H1 (cell line): ENCODE results near the gene TMEM178B. TPM values are rescaled to one million over a fixed set of nuclear protein-coding genes. Genes with fewer than 3 reads are reported as not detected.

Experiments
- CTCF ChIA-PET: fragments of 300-600 bp; sonication (Branson Sonifier 250); formaldehyde crosslinking; loops from one replicate; lab custom pipeline; 2021; ENCODE audit not compliant: partially characterized antibody; lab: Charles Lee
- POLR2A ChIA-PET: fragments of 300-600 bp; sonication (Branson Sonifier 250); formaldehyde crosslinking; loops from one replicate; lab custom pipeline; 2021; ENCODE audit warnings: inconsistent platforms; ENCODE audit not compliant: partially characterized antibody; lab: Charles Lee
- DNase-seq, 2 experiments: peaks; one replicate each; pipeline versions ENCODE4 v3.0.0 to v3.0.0-alpha.2; 2010 to 2022; ENCODE audit warnings: low spot score in 2 of 2, low read depth in 1 of 2, mixed read lengths in 1 of 2
- FAIRE-seq: peaks from 2 replicates; lab custom pipeline; 2011; peaks lifted over from hg19 to GRCh38; lab: Jason Lieb, UNC
- H2AFZ ChIP-seq: 2 replicates; pipeline ENCODE4 v1.8.1; 2012; ENCODE audit warnings: low read length, inconsistent platforms
- H2AK5ac ChIP-seq: 2 replicates; pipeline ENCODE4 v1.6.1; 2013; ENCODE audit warnings: low read depth, low read length
- H2BK120ac ChIP-seq: replicated peaks from 2 replicates; pipeline ENCODE3; 2013; ENCODE audit warnings: low read depth, low read length, inconsistent platforms
- H2BK12ac ChIP-seq: 2 replicates; pipeline ENCODE4 v1.6.1; 2013; ENCODE audit warnings: low read depth, low read length
- H2BK15ac ChIP-seq: 2 replicates; pipeline ENCODE4 v1.6.1; 2013; ENCODE audit warnings: low read length
- H2BK20ac ChIP-seq: 2 replicates; pipeline ENCODE4 v1.6.1; 2013; ENCODE audit warnings: low read length
- H2BK5ac ChIP-seq: 2 replicates; pipeline ENCODE4 v1.6.1; 2013; ENCODE audit warnings: low read depth, low read length
- H3K14ac ChIP-seq: 2 replicates; pipeline ENCODE4 v1.6.1; 2013; ENCODE audit warnings: inconsistent platforms; ENCODE audit not compliant: insufficient read length
- H3K18ac ChIP-seq: 2 replicates; pipeline ENCODE4 v1.6.1; 2013; ENCODE audit warnings: low read length; ENCODE audit errors: extremely low read depth
- H3K23ac ChIP-seq: 2 replicates; pipeline ENCODE4 v1.6.1; 2013; ENCODE audit warnings: inconsistent platforms; ENCODE audit not compliant: insufficient read length
- H3K23me2 ChIP-seq: 2 replicates; pipeline ENCODE4 v1.6.1; 2013; ENCODE audit warnings: low read depth, low read length
- H3K27ac ChIP-seq: 2 replicates; pipeline ENCODE4 v1.6.1; 2011; ENCODE audit warnings: low read depth, low read length, inconsistent platforms
- H3K27me3 ChIP-seq, 4 experiments: replicated peaks in 1 of 4; 1 replicate in 1 of 4; 2 replicates in 3 of 4; pipeline versions ENCODE4 v1.6.1 to v1.8.1; 2011 to 2013; ENCODE audit warnings: low read length in 3 of 4, mild to moderate bottlenecking in 3 of 4, inconsistent platforms in 2 of 4, mixed read lengths in 2 of 4, moderate library complexity in 1 of 4; ENCODE audit not compliant: control insufficient read depth in 3 of 4, insufficient read depth in 3 of 4; ENCODE audit errors: extremely low read depth in 1 of 4
- H3K36me3 ChIP-seq, 4 experiments: 2 replicates each; pipeline versions ENCODE4 v1.6.1 to v1.8.1; 2011 to 2013; ENCODE audit warnings: mild to moderate bottlenecking in 4 of 4, low read length in 3 of 4, moderate library complexity in 2 of 4, control low read depth in 1 of 4, inconsistent platforms in 1 of 4; ENCODE audit not compliant: insufficient read depth in 4 of 4, control insufficient read depth in 2 of 4
- H3K4ac ChIP-seq: replicated peaks from 2 replicates; pipeline ENCODE3; 2013; ENCODE audit warnings: low read length, low read depth, mixed read lengths, inconsistent platforms; ENCODE audit not compliant: insufficient read length
- H3K4me1 ChIP-seq, 4 experiments: replicated peaks in 1 of 4; 1 replicate in 1 of 4; 2 replicates in 3 of 4; pipeline versions ENCODE4 v1.6.1 to v1.8.1; 2011 to 2013; ENCODE audit warnings: low read length in 3 of 4, inconsistent platforms in 2 of 4, mixed read lengths in 1 of 4; ENCODE audit not compliant: insufficient read depth in 4 of 4, control insufficient read depth in 3 of 4
- H3K4me2 ChIP-seq, 2 experiments: 2 replicates each; pipeline versions ENCODE4 v1.6.1 to v1.8.1; 2011 to 2013; ENCODE audit warnings: low read depth in 2 of 2, low read length in 2 of 2, control low read depth in 1 of 2, inconsistent platforms in 1 of 2, mild to moderate bottlenecking in 1 of 2; ENCODE audit not compliant: insufficient read depth in 1 of 2
- H3K4me3 ChIP-seq, 4 experiments: fragments of 200-600, 300-600 bp in 1 of 4; sonication (generic), shearing (Covaris generic), sonication (Bioruptor Twin) in 1 of 4; 2 replicates each; pipeline versions ENCODE4 v1.5.1 to v1.8.1; 2011 to 2016; ENCODE audit warnings: low read length in 4 of 4, low read depth in 3 of 4, control low read depth in 2 of 4, inconsistent platforms in 2 of 4, mild to moderate bottlenecking in 2 of 4, mixed read lengths in 1 of 4, moderate library complexity in 1 of 4; ENCODE audit not compliant: insufficient read depth in 2 of 4; ENCODE audit errors: extremely low read depth in 1 of 4
- H3K56ac ChIP-seq: replicated peaks from 2 replicates; pipeline ENCODE3; 2013; ENCODE audit warnings: low read depth, mild to moderate bottlenecking, mixed read lengths, low read length, inconsistent platforms; ENCODE audit not compliant: insufficient read length
- H3K79me1 ChIP-seq: 2 replicates; pipeline ENCODE4 v1.6.1; 2013; ENCODE audit warnings: low read depth, low read length, control low read depth
- H3K79me2 ChIP-seq, 2 experiments: 2 replicates each; pipeline versions ENCODE4 v1.6.1 to v1.8.1; 2012 to 2013; ENCODE audit warnings: low read length in 2 of 2, mild to moderate bottlenecking in 2 of 2, inconsistent platforms in 1 of 2; ENCODE audit not compliant: insufficient read depth in 2 of 2, control insufficient read depth in 1 of 2
- H3K9ac ChIP-seq, 4 experiments: replicated peaks in 1 of 4; 1 replicate in 1 of 4; 2 replicates in 3 of 4; pipeline versions ENCODE4 v1.6.1 to v1.8.1; 2011 to 2013; ENCODE audit warnings: low read depth in 3 of 4, low read length in 3 of 4, control low read depth in 2 of 4, mild to moderate bottlenecking in 2 of 4, moderate library complexity in 2 of 4, inconsistent platforms in 1 of 4; ENCODE audit errors: extremely low read depth in 1 of 4
- H3K9me3 ChIP-seq, 2 experiments: 2 replicates each; pipeline versions ENCODE4 v1.6.1 to v1.8.1; 2012 to 2013; ENCODE audit warnings: mild to moderate bottlenecking in 2 of 2, moderate library complexity in 2 of 2, control low read depth in 1 of 2, inconsistent platforms in 1 of 2, low read depth in 1 of 2, low read length in 1 of 2, mixed read lengths in 1 of 2; ENCODE audit not compliant: insufficient read depth in 2 of 2
- H4K20me1 ChIP-seq, 2 experiments: replicated peaks in 1 of 2; 2 replicates each; pipeline versions ENCODE3 to v1.8.1; 2011 to 2013; ENCODE audit warnings: inconsistent platforms in 2 of 2, low read length in 2 of 2, mild to moderate bottlenecking in 1 of 2; ENCODE audit not compliant: insufficient read depth in 2 of 2, control insufficient read depth in 1 of 2
- H4K5ac ChIP-seq: 2 replicates; pipeline ENCODE4 v1.6.1; 2013; ENCODE audit warnings: low read length, low read depth, mixed read lengths, inconsistent platforms; ENCODE audit not compliant: insufficient read length
- H4K8ac ChIP-seq: 2 replicates; pipeline ENCODE4 v1.8.0; 2013; ENCODE audit warnings: mild to moderate bottlenecking, moderate library complexity, low read length, inconsistent platforms; ENCODE audit not compliant: insufficient read depth; ENCODE audit errors: extremely low read depth
- H4K91ac ChIP-seq: replicated peaks from 2 replicates; pipeline ENCODE3; 2013; ENCODE audit warnings: low read length, mixed read lengths, inconsistent platforms; ENCODE audit not compliant: insufficient read length
- FOSL1 ChIP-seq: IDR thresholded peaks from 2 replicates; pipeline ENCODE4 v1.6.1; 2011; ENCODE audit warnings: mild to moderate bottlenecking, low read depth, low read length, moderate library complexity; ENCODE audit not compliant: insufficient read depth
- KDM4A ChIP-seq: IDR thresholded peaks from one replicate; pipeline ENCODE4 v1.7.1; 2012; ENCODE audit warnings: low read depth, mild to moderate bottlenecking, moderate library complexity, low read length, inconsistent platforms; ENCODE audit not compliant: severe bottlenecking
- MAFK ChIP-seq: IDR thresholded peaks from 2 replicates; pipeline ENCODE4 v1.6.1; 2012; ENCODE audit warnings: low read depth, mild to moderate bottlenecking, improper control_type of control experiment, low read length
- NANOG ChIP-seq: IDR thresholded peaks from 2 replicates; pipeline ENCODE4 v1.6.1; 2011; ENCODE audit warnings: low read length, low read depth, mild to moderate bottlenecking, inconsistent platforms; ENCODE audit not compliant: insufficient read depth, poor library complexity, severe bottlenecking
- YY1 ChIP-seq: IDR thresholded peaks from 2 replicates; pipeline ENCODE4 v1.6.1; 2011; ENCODE audit warnings: low read depth, mild to moderate bottlenecking, low read length
- ZNF274 ChIP-seq: IDR thresholded peaks from 2 replicates; pipeline ENCODE4 v1.7.0; 2012; ENCODE audit warnings: low read length, borderline replicate concordance; ENCODE audit errors: extremely low read depth
- WGBS, 2 experiments: shearing (Covaris generic) in 1 of 2; methylation state at CpG; one replicate each; pipeline versions ENCODE4 v1.1.6 to v1.1.7; 2013 to 2015; ENCODE audit warnings: low lambda C conversion rate in 2 of 2, mixed read lengths in 2 of 2, inconsistent platforms in 1 of 2, low coverage in 1 of 2, missing lambda C conversion rate in 1 of 2; ENCODE audit not compliant: insufficient replicate concordance in 2 of 2, insufficient coverage in 1 of 2, insufficient read length in 1 of 2; ENCODE audit errors: extremely low coverage in 1 of 2, missing lambda C conversion rate in 1 of 2; 5-methylcytosine and 5-hydroxymethylcytosine counted together
- polyA plus RNA-seq, 7 experiments: library from polyadenylated mRNA; depleted of rRNA in 3 of 7; stranded (reverse) in 5 of 7; unstranded in 2 of 7; fragments of >200 nt in 5 of 7; fragments of 200-250 nt in 2 of 7; gene quantifications; 1 replicate in 5 of 7; 2 replicates in 1 of 7; 4 replicates in 1 of 7; pipeline versions ENCODE4 v1.2.1 to v1.2.3, GENCODE V29; 2011 to 2013; ENCODE audit warnings: missing spikeins in 2 of 7, mixed read lengths in 2 of 7
- total RNA-seq: library from RNA; stranded (reverse); fragmentation: NEBNext Ultra II Directional; extraction: Animal tissue kit (Norgen Biotek cat#: 25700); gene quantifications from 2 replicates; pipeline ENCODE4 v1.2.1, GENCODE V29; 2021

The TMEM178B gene
- total and polyA plus RNA-seq, 2 of the 8 experiments (the other 6 are each of a cell fraction or from before 2014, with no cell fraction given): 5.3 to 18.1 TPM

DNA sequence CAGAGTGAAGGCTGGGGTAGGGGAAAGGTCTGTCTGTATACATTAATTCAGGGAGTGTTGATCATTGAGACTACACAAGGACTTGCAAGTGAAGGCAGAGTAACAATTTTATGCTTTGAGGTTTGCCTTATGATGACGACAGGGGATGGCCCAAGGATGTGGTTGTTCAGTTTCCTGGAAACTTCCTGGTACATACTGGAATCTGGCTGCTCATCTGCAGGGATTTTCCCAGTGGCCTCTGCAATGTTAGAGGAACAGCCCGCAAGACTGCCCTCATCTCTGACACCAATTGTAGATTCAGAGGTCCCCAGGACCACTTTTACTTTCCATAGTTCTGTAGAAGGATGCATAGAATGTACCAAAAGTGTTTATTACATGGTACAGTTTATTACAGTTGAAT is 189.6 kb downstream of the TMEM178B start:
- Histone ChIP-seq H3K4ac (no peak overlapping the region), H3K9ac (no peak overlapping the region), H2BK5ac (no peak overlapping the region), H3K23ac (no peak overlapping the region), H4K91ac (no peak overlapping the region), H3K56ac (no peak overlapping the region), H4K5ac (no peak overlapping the region), H3K18ac (no peak overlapping the region), H3K4me2 (no peak overlapping the region), H3K23me2 (no peaks in the 10 kb centered on the region), H2BK15ac (no peak overlapping the region), H2AFZ (no peak overlapping the region), H3K4me1 (no peaks in the 10 kb centered on the region; a peak in 2 of 7 replicates), H3K9me3 (no peaks in the 10 kb centered on the region), H3K36me3 (no peaks in the 10 kb centered on the region; a peak in 1 of 8 replicates), H4K8ac (no peak overlapping the region), H2AK5ac (no peak overlapping the region), H3K79me1 (no peaks in the 10 kb centered on the region), H3K27me3 (no peaks in the 10 kb centered on the region), H2BK20ac (no peak overlapping the region), H3K14ac (no peak overlapping the region), H2BK120ac (no peak overlapping the region), H3K4me3 (no peak overlapping the region), H3K79me2 (no peaks in the 10 kb centered on the region), H4K20me1 (peaks cover 0 to 1% of the 10 kb centered on the region in 2 experiments), H3K27ac (no peak overlapping the region), H2BK12ac (no peak overlapping the region)
- TF ChIP-seq ZNF274: no peak
- no peak for TF ChIP-seq FOSL1
- no peak for TF ChIP-seq KDM4A
- no peak for TF ChIP-seq NANOG
- no peak for TF ChIP-seq YY1
- TF ChIP-seq MAFK: no peak
- FAIRE-seq (no peak), DNase-seq (no peak)
- WGBS, 2 experiments: 89% methylated on average over 2 of the region's 2 CpGs; no CpG with 5 or more reads in 1 of the 2 experiments
- ChIA-PET CTCF (interaction anchor here (1.3 kb wide), 1 partner anchor 20 kb away, joined by 3 read pairs; no protein-coding TSS in a partner anchor), POLR2A (no interaction called here)
